GM12872 (cell line): ENCODE measurements around the gene RPL26.

Source experiments
- CTCF ChIP-seq: IDR thresholded peaks from 3 replicates; pipeline ENCODE4 v1.5.1; 2011; ENCODE audit warnings: low read depth, mild to moderate bottlenecking, low read length, moderate library complexity; ENCODE audit not compliant: insufficient read depth

RPL26 gene

GRCh38 chr17:8383143-8383822 lies at the start of gene RPL26:
RPL26 (minus strand) TSS chr17:8383193; CDS start chr17:8382310, 883 bp downstream.
- peak; percentile 89 for TF ChIP-seq CTCF

DNA sequence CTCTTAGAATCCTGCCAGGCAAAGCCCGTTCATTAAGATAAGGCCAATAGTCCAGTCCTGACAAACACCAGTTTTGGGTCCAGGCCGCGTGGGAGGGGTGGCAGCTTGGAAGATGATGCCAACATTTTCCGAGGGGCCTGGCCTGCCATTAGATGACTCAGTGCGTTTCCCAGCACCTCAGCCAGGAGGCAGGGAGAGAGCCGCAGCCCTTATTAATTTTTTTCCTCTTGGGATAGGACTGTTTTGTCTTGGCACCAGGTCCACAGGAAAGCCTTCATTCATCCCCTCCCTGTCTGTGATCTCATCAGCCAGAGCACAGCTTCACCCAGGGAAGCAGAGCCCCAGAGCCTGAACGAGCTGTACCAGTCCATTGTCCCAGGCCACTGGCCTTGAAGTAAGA lies 48.0 kb upstream of the RPL26 start:
- no peak for TF ChIP-seq CTCF

GRCh38 chr17:8426802-8427201 lies 43.8 kb upstream of the RPL26 start:
- TF ChIP-seq CTCF = no peak

DNA sequence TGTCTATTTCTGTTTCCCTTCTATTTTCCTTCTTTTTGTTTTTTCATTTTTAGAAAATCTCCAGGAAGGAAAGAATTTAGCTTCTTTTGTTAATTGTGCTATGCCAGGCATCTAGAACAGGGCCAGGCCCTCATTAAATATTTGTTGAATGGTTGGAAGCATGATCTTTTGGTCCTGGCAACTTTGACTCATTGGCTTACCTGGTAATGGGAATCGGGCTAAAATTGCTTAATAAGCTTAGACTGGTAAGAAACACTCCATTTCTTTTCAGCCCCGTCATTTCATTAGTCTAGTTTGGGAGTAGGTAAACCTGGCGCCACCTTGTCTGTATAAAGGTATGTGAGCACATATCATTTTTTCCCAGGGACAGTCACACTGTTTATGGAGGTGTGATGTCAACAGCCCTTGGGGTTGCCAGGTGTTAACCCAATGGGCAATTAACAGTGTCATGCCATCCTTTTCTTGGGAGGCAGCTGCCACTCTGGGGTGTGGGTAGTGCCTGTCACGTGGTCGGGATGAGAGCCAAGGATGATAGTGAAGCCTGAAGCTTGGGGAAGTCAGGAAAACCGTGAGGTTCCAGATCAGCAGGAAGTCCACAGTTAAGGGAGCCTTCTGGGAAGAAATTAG lies 43.2 kb upstream of the RPL26 start:
- TF ChIP-seq CTCF = no peak

DNA sequence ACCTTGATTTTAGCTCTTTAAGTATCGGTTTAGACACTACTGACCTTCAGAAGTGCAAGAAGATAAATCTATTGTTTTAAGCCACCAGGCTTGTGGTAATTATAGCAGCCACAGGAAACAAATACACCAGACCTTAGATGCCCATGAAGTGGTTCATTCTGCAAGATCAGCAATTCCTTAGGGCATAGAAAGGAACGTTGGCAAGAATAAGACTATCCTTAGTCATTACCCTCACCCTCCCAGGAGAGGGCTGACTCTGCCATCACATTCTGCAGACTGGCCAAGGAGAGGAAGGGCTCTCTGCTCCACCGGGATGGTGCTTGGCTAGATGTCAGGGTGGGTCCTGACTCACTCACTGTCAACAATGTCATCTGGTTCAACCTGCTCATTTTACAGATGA lies 38.6 kb upstream of the RPL26 start:
- TF ChIP-seq CTCF = no peak

DNA sequence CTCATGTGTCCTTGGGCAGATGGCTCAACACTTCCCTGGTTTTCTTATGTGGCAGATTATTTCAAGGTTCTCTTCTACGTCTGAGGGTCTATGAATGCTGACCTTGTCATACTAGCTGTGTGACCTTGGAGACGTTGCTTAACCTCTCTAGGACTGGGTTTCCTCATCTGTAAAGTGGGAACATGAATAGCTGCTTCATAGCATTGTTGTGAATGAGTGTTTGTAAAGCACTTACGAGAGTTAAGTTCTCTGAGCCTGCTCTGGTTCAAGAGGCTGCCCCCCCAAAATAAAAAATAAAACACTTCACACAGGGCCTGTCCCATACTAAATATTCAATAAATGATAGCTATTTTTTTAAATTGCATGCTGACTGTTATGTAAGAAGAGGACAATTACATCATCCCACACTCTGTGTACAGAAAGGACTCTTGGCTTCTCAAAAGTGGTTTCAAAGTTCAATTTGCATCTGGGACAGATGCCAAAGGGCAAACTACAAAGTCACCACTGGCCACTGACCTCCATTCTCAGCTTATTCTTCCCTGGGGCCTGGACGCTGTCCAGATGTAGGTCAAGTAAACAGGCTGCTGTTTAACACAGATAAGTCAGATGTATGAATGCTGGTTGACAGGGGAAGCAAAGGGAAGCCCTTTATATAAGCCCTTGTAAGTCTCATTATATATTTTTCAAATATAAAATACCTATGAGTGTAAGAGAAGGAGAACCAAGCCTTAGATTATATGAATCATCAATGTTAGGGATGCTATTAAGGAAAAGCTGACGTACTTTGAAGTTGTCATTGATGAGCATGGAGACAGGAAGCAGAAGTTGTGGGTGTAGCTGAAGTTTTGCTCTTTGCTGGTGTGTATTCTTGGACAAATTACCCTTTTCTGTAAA lies 37.3 kb upstream of the RPL26 start:
- no peak for TF ChIP-seq CTCF

DNA sequence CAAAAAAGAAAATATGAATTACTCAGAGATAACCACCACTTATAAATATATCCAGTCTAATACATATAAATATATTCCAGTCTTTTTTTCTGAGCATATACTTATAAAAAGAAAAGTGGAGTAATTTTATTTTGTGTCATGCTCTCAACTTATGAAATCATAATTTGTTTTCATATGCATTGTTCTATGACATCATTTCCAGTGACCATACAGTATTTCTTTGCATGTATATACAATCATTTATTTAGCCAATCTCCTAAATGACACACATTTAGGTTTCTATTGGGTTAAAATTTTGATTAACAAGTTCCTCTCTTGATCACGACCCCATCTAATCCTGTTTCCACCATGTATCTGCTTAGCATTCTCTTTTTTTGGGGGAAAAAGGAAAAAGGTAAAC lies 36.3 kb upstream of the RPL26 start:
- TF ChIP-seq CTCF = no peak
